ENCODE data around the gene SLC38A10. TPM values are rescaled to one million over a fixed set of nuclear protein-coding genes. Genes with fewer than 3 reads are reported as not detected.

Gene SLC38A10
- total and polyA plus RNA-seq, 2 of the 13 experiments (the other 11 are each of a cell fraction or from before 2014, with no cell fraction given) = 23.4 to 55.8 TPM

DNA sequence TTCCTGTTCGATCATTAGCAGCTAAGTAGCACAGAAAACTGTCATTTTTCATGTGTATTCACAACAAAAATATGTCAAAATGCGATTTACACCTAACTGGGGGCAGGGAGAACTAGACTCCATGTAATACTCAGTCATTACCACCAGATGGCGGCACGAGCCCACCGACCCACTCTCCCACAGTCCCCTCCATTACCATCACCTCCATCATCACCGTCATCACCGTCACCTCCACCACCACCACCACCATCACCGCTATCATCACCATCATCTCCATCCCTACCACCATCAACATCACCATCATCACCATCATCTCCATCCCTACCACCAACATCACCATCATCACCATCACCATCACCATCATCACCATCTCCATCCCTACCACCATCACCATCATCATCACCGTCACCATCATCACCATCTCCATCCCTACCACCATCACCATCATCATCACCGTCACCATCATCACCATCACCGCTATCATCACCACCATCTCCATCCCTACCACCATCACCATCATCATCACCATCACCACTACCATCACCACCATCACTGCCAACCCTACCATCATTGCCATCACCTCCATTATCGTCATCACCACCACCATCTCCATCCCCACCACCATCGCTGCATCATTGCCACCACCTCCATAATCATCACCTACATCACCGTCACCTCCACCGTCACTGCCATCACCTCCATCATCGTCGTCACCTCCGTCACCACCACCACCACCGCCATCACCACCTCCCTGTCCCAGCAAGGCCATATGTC lies 41.6 kb downstream of the SLC38A10 start (continued):
- TF ChIP-seq, protein P1, sequence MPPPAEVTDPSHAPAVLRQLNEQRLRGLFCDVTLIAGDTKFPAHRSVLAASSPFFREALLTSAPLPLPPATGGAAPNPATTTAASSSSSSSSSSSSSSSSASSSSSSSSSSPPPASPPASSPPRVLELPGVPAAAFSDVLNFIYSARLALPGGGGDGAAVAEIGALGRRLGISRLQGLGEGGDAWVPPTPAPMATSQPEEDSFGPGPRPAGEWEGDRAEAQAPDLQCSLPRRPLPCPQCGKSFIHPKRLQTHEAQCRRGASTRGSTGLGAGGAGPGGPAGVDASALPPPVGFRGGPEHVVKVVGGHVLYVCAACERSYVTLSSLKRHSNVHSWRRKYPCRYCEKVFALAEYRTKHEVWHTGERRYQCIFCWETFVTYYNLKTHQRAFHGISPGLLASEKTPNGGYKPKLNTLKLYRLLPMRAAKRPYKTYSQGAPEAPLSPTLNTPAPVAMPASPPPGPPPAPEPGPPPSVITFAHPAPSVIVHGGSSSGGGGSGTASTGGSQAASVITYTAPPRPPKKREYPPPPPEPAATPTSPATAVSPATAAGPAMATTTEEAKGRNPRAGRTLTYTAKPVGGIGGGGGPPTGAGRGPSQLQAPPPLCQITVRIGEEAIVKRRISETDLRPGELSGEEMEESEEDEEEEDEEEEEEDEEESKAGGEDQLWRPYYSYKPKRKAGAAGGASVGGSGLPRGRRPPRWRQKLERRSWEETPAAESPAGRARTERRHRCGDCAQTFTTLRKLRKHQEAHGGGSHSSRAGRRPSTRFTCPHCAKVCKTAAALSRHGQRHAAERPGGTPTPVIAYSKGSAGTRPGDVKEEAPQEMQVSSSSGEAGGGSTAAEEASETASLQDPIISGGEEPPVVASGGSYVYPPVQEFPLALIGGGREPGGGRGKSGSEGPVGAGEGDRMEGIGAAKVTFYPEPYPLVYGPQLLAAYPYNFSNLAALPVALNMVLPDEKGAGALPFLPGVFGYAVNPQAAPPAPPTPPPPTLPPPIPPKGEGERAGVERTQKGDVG (CRISPR knock-in tag; IDR thresholded peaks at IDR 0.05; ENCODE audit: borderline replicate concordance) = peak; percentile 59; the same call in 1 of the 2 replicates
- TF ChIP-seq, protein P2, sequence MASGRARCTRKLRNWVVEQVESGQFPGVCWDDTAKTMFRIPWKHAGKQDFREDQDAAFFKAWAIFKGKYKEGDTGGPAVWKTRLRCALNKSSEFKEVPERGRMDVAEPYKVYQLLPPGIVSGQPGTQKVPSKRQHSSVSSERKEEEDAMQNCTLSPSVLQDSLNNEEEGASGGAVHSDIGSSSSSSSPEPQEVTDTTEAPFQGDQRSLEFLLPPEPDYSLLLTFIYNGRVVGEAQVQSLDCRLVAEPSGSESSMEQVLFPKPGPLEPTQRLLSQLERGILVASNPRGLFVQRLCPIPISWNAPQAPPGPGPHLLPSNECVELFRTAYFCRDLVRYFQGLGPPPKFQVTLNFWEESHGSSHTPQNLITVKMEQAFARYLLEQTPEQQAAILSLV (CRISPR knock-in tag; IDR thresholded peaks at IDR 0.05; ENCODE audit: borderline replicate concordance) = peak; percentile 50; the same call in 1 of the 2 replicates
- TF ChIP-seq ATF7 (IDR thresholded peaks at IDR 0.05) (0 out of 2 replicates have a peak, but pooled peaks have one; percentile 32), ATF7 (CRISPR knock-in tag; IDR thresholded peaks at IDR 0.05) (0 out of 2 replicates have a peak, but pooled peaks have one; percentile 53), HOXA3 (CRISPR knock-in tag; IDR thresholded peaks at IDR 0.05) (peak; percentile 46; the same call in 1 of the 2 replicates), ZNF441 (CRISPR knock-in tag; IDR thresholded peaks at IDR 0.05; ENCODE audit: borderline replicate concordance) (no peak), ZNF34 (CRISPR knock-in tag; IDR thresholded peaks at IDR 0.05; ENCODE audit: borderline replicate concordance) (no peak), ZNF619 (CRISPR knock-in tag; IDR thresholded peaks at IDR 0.05) (peak; percentile 70; the same call in 1 of the 2 replicates), HMG20A (CRISPR knock-in tag; IDR thresholded peaks at IDR 0.05; ENCODE audit: borderline replicate concordance) (no peak), ZNF672 (CRISPR knock-in tag; IDR thresholded peaks at IDR 0.05) (0 out of 2 replicates have a peak, but pooled peaks have one; percentile 44), FOXA1 (IDR thresholded peaks at IDR 0.05) (peak; percentile 11; the same call in 1 of the 2 replicates), FOXA1 (CRISPR knock-in tag; IDR thresholded peaks at IDR 0.05) (no peak)
- TF ChIP-seq, protein P3, sequence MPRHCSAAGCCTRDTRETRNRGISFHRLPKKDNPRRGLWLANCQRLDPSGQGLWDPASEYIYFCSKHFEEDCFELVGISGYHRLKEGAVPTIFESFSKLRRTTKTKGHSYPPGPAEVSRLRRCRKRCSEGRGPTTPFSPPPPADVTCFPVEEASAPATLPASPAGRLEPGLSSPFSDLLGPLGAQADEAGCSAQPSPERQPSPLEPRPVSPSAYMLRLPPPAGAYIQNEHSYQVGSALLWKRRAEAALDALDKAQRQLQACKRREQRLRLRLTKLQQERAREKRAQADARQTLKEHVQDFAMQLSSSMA (CRISPR knock-in tag; IDR thresholded peaks at IDR 0.05) = 0 out of 2 replicates have a peak, but pooled peaks have one; percentile 42
- TF ChIP-seq, protein P4, sequence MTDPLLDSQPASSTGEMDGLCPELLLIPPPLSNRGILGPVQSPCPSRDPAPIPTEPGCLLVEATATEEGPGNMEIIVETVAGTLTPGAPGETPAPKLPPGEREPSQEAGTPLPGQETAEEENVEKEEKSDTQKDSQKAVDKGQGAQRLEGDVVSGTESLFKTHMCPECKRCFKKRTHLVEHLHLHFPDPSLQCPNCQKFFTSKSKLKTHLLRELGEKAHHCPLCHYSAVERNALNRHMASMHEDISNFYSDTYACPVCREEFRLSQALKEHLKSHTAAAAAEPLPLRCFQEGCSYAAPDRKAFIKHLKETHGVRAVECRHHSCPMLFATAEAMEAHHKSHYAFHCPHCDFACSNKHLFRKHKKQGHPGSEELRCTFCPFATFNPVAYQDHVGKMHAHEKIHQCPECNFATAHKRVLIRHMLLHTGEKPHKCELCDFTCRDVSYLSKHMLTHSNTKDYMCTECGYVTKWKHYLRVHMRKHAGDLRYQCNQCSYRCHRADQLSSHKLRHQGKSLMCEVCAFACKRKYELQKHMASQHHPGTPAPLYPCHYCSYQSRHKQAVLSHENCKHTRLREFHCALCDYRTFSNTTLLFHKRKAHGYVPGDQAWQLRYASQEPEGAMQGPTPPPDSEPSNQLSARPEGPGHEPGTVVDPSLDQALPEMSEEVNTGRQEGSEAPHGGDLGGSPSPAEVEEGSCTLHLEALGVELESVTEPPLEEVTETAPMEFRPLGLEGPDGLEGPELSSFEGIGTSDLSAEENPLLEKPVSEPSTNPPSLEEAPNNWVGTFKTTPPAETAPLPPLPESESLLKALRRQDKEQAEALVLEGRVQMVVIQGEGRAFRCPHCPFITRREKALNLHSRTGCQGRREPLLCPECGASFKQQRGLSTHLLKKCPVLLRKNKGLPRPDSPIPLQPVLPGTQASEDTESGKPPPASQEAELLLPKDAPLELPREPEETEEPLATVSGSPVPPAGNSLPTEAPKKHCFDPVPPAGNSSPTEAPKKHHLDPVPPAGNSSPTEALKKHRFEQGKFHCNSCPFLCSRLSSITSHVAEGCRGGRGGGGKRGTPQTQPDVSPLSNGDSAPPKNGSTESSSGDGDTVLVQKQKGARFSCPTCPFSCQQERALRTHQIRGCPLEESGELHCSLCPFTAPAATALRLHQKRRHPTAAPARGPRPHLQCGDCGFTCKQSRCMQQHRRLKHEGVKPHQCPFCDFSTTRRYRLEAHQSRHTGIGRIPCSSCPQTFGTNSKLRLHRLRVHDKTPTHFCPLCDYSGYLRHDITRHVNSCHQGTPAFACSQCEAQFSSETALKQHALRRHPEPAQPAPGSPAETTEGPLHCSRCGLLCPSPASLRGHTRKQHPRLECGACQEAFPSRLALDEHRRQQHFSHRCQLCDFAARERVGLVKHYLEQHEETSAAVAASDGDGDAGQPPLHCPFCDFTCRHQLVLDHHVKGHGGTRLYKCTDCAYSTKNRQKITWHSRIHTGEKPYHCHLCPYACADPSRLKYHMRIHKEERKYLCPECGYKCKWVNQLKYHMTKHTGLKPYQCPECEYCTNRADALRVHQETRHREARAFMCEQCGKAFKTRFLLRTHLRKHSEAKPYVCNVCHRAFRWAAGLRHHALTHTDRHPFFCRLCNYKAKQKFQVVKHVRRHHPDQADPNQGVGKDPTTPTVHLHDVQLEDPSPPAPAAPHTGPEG (CRISPR knock-in tag; IDR thresholded peaks at IDR 0.05) = peak; percentile 98
- TF ChIP-seq, protein P5, sequence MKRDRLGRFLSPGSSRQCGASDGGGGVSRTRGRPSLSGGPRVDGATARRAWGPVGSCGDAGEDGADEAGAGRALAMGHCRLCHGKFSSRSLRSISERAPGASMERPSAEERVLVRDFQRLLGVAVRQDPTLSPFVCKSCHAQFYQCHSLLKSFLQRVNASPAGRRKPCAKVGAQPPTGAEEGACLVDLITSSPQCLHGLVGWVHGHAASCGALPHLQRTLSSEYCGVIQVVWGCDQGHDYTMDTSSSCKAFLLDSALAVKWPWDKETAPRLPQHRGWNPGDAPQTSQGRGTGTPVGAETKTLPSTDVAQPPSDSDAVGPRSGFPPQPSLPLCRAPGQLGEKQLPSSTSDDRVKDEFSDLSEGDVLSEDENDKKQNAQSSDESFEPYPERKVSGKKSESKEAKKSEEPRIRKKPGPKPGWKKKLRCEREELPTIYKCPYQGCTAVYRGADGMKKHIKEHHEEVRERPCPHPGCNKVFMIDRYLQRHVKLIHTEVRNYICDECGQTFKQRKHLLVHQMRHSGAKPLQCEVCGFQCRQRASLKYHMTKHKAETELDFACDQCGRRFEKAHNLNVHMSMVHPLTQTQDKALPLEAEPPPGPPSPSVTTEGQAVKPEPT (CRISPR knock-in tag; IDR thresholded peaks at IDR 0.05; ENCODE audit: low read depth) = no peak

Measured in HepG2 (cell line).